Hepatocyte (in vitro differentiated cells): ENCODE measurements around the gene CPN2.

ENCODE experiments used
- CTCF ChIP-seq: fragments of 200-600 bp; sonication (generic); IDR thresholded peaks from 2 replicates; pipeline ENCODE4 v1.5.1; 2016; ENCODE audit warnings: antibody characterized with exemption, mild to moderate bottlenecking; ENCODE audit not compliant: poor library complexity
- EZH2 ChIP-seq: fragments of 200-600 bp; sonication (generic); IDR thresholded peaks from 2 replicates; pipeline ENCODE4 v1.6.1; 2016; ENCODE audit warnings: antibody characterized with exemption, mild to moderate bottlenecking, borderline replicate concordance

- TF ChIP-seq CTCF (no peak), EZH2 (no peak)
These were observed 17.1 kb upstream of the CPN2 start for GRCh38 chr3:194367992-194368841.
